DND-41 (cell line): Measurements from ENCODE around the gene SLC25A26.

Experiments
- EZH2 ChIP-seq: IDR thresholded peaks from 3 replicates; pipeline ENCODE4 v1.6.1; 2012; ENCODE audit warnings: borderline replicate concordance, low read depth, mild to moderate bottlenecking, moderate library complexity, low read length, inconsistent platforms; ENCODE audit not compliant: severe bottlenecking
- TF ChIP-seq, protein P1 (sequence below): IDR thresholded peaks from 2 replicates; pipeline ENCODE4 v1.5.1; 2012; ENCODE audit warnings: borderline replicate concordance, low read length, moderate library complexity, mild to moderate bottlenecking; ENCODE audit not compliant: poor library complexity, severe bottlenecking; ENCODE audit errors: extremely low read depth

DNA sequence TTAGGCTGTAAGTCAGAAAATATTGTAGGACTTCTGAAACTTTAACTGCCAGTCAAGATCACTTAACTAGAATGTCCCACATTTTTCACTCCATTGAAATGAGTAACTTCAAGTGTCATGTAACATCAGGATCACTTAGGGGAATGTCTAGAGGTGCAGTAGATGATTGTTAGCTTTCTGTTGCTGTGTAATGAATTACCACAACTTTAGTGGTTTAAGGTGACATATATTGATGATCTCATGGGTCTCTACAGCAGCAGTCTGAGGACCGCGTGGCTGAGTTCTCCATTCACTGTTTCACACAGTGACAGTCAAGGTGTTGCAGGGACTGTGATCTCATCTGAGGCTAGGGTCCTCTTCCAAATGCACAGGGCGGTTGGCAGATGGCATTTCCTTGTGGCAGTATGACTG lies 82.7 kb downstream of the SLC25A26 start:
- TF ChIP-seq, protein P1, sequence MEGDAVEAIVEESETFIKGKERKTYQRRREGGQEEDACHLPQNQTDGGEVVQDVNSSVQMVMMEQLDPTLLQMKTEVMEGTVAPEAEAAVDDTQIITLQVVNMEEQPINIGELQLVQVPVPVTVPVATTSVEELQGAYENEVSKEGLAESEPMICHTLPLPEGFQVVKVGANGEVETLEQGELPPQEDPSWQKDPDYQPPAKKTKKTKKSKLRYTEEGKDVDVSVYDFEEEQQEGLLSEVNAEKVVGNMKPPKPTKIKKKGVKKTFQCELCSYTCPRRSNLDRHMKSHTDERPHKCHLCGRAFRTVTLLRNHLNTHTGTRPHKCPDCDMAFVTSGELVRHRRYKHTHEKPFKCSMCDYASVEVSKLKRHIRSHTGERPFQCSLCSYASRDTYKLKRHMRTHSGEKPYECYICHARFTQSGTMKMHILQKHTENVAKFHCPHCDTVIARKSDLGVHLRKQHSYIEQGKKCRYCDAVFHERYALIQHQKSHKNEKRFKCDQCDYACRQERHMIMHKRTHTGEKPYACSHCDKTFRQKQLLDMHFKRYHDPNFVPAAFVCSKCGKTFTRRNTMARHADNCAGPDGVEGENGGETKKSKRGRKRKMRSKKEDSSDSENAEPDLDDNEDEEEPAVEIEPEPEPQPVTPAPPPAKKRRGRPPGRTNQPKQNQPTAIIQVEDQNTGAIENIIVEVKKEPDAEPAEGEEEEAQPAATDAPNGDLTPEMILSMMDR: no peak
- no peak for TF ChIP-seq EZH2
